Measurements from ENCODE around the gene TRABD2B. TPM values are rescaled to one million over a fixed set of nuclear protein-coding genes. Genes with fewer than 3 reads are reported as not detected.
A peak's percentile ranks its signal among the peaks of the same experiment; 100 is the strongest.

Gene TRABD2B
- total and polyA plus RNA-seq, 2 experiments from 2014 or later, result 1.00 to 2.3 TPM

DNA sequence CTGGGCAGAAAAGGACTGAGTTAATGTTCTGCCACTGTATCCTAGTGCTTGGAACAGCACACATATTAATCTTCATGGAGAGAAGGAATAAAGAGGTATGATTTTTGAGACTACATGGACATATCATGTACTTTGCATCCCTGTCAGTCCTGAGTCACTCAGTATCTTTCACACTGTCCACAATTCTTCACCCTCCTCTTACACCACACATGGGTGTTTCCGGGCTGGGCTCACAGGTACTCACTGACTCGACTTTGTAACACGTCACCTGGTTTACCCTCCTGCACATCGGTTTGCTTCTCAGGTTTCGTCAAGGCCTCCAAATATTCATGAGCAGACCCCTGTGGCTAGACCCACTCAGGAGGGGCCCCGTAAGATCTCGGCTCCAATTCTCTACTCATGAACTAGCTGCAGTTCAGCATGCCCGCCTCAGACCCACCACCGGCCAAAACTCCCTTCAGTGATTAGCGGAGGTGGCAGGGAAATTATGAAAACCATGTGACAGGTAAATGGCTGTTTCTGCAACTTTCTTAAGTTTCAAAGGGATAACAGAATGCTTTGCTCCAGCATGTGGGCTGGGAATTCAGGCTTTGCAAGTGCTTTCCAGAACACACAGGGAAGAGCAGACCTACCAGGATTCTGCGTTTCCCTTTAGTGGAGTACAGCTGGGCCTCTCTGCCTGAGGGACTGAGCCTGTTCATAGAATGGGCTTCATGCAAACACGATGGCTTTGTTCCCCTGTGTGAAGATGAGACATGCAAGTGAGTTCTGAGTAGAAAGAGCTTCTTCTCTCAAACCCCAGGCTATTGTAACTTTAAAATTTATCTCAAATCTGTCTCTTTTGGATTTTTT is 31.3 kb upstream of the TRABD2B start:
- WGBS (ENCODE audit: low lambda C conversion rate, missing lambda C conversion rate), result 72% methylated on average over 12 of the region's 12 CpGs
- no peaks in the 10 kb centered on the region for H4K20me1 ChIP-seq (ENCODE audit: insufficient read depth, poor library complexity, severe bottlenecking)
- no peak overlapping the region for H2AFZ ChIP-seq
- H3K4me2 ChIP-seq, result no peak overlapping the region
- H3K27ac ChIP-seq, result no peak overlapping the region
- H3K9me2 ChIP-seq (replicated peaks; ENCODE audit: insufficient read depth), result no peaks in the 10 kb centered on the region
- H3K79me2 ChIP-seq, result no peaks in the 10 kb centered on the region
- TF ChIP-seq, protein P1, sequence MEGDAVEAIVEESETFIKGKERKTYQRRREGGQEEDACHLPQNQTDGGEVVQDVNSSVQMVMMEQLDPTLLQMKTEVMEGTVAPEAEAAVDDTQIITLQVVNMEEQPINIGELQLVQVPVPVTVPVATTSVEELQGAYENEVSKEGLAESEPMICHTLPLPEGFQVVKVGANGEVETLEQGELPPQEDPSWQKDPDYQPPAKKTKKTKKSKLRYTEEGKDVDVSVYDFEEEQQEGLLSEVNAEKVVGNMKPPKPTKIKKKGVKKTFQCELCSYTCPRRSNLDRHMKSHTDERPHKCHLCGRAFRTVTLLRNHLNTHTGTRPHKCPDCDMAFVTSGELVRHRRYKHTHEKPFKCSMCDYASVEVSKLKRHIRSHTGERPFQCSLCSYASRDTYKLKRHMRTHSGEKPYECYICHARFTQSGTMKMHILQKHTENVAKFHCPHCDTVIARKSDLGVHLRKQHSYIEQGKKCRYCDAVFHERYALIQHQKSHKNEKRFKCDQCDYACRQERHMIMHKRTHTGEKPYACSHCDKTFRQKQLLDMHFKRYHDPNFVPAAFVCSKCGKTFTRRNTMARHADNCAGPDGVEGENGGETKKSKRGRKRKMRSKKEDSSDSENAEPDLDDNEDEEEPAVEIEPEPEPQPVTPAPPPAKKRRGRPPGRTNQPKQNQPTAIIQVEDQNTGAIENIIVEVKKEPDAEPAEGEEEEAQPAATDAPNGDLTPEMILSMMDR (IDR thresholded peaks at IDR 0.05; ENCODE audit: poor library complexity), result no peak
- TF ChIP-seq EZH2 (IDR thresholded peaks at IDR 0.05; ENCODE audit: borderline replicate concordance) (no peak), EZH2phosphoT487 (IDR thresholded peaks at IDR 0.05; ENCODE audit: low read depth, severe bottlenecking, unreplicated experiment) (no peak)
- no peaks in the 10 kb centered on the region for H3K36me3 ChIP-seq (replicated peaks; ENCODE audit: insufficient read depth, low read depth)
- H3K4me3 ChIP-seq, result no peak overlapping the region
- no peaks in the 10 kb centered on the region for H3K4me1 ChIP-seq (ENCODE audit: insufficient read depth)
- H3K9me3 ChIP-seq (ENCODE audit: low read depth), result no peaks in the 10 kb centered on the region
- H3K27me3 ChIP-seq, result no peaks in the 10 kb centered on the region
- no peak for DNase-seq (ENCODE audit: low spot score)

DNA sequence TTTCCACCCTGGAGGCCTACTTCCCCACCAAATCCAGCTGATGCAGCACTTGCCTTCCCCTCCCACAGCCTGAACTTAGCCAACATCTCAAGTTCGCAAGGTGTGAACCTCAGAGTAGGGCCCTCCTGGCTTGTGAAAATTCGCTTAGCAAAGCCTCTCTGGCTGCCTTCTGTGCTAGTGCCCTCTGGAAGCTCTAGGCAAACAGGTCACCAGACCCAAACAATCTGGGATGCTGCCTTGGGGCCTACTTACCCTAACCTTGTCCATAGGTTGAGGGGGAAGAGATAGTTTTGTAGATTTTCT is 30.3 kb upstream of the TRABD2B start:
- Histone ChIP-seq H3K4me3 (no peak overlapping the region), H3K27me3 (no peaks in the 10 kb centered on the region), H3K4me1 (ENCODE audit: insufficient read depth) (no peaks in the 10 kb centered on the region), H3K9me3 (ENCODE audit: low read depth) (no peaks in the 10 kb centered on the region), H4K20me1 (ENCODE audit: insufficient read depth, poor library complexity, severe bottlenecking) (no peaks in the 10 kb centered on the region), H3K4me2 (no peak overlapping the region), H3K79me2 (no peaks in the 10 kb centered on the region), H2AFZ (no peak overlapping the region), H3K36me3 (replicated peaks; ENCODE audit: insufficient read depth, low read depth) (no peaks in the 10 kb centered on the region), H3K27ac (no peak overlapping the region), H3K9me2 (replicated peaks; ENCODE audit: insufficient read depth) (no peaks in the 10 kb centered on the region)
- 93% methylated on average over 2 of the region's 2 CpGs for WGBS (ENCODE audit: low lambda C conversion rate, missing lambda C conversion rate)
- no peak for TF ChIP-seq EZH2 (IDR thresholded peaks at IDR 0.05; ENCODE audit: borderline replicate concordance)
- no peak for TF ChIP-seq EZH2phosphoT487 (IDR thresholded peaks at IDR 0.05; ENCODE audit: low read depth, severe bottlenecking, unreplicated experiment)
- no peak for DNase-seq (ENCODE audit: low spot score)

DNA sequence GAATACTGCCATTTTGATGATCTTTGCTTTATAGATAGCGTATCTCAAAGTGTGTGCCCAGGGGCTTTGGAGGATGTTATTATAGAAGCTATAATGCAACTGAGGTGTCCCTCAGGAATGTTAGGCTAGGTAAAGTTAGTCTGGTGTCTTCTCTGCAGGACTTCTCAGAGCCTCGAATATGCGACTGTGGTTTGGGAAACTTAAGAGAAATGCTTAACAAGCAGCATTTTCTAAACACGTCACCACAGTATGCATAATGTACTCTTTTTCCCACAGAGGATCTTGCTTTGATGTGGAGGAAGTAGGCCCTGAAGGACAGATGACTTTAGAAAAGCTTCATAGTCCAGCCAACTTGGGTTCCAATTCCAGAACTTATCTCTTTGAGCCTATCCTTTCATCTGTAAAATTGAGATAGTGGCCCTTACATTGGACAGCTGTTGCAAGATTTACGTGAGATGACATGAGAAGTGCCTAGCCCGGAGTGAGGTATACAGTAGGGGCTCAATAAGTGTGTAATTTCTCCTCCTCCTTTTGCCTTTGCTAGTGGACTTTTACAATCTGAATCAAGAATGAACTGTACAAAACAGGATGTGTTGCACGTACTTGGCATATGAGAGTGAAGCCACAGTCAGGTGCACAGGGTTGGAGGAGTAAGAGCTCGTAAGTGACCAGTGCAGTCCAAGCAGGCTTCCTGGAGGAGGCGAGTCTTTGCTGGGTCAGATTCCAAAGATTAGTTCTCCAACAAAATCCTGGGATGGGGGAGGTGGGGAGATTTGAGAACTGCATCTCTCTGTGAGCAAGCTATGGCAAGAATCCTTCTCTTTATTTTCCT is 29.7 kb upstream of the TRABD2B start:
- no peak overlapping the region for H2AFZ ChIP-seq
- no peak for DNase-seq (ENCODE audit: low spot score)
- H3K4me2 ChIP-seq, result no peak overlapping the region
- no peaks in the 10 kb centered on the region for H4K20me1 ChIP-seq (ENCODE audit: insufficient read depth, poor library complexity, severe bottlenecking)
- no peaks in the 10 kb centered on the region for H3K27me3 ChIP-seq
- 92% methylated on average over 9 of the region's 9 CpGs for WGBS (ENCODE audit: low lambda C conversion rate, missing lambda C conversion rate)
- no peaks in the 10 kb centered on the region for H3K9me3 ChIP-seq (ENCODE audit: low read depth)
- H3K36me3 ChIP-seq (replicated peaks; ENCODE audit: insufficient read depth, low read depth), result no peaks in the 10 kb centered on the region
- no peak overlapping the region for H3K4me3 ChIP-seq
- H3K79me2 ChIP-seq, result no peaks in the 10 kb centered on the region
- TF ChIP-seq EZH2phosphoT487 (IDR thresholded peaks at IDR 0.05; ENCODE audit: low read depth, severe bottlenecking, unreplicated experiment) (no peak), EZH2 (IDR thresholded peaks at IDR 0.05; ENCODE audit: borderline replicate concordance) (no peak)
- TF ChIP-seq, protein P1 (IDR thresholded peaks at IDR 0.05; ENCODE audit: poor library complexity), result no peak
- no peaks in the 10 kb centered on the region for H3K4me1 ChIP-seq (ENCODE audit: insufficient read depth)
- H3K9me2 ChIP-seq (replicated peaks; ENCODE audit: insufficient read depth), result no peaks in the 10 kb centered on the region
- peak overlapping the region; percentile 4 for H3K27ac ChIP-seq

DNA sequence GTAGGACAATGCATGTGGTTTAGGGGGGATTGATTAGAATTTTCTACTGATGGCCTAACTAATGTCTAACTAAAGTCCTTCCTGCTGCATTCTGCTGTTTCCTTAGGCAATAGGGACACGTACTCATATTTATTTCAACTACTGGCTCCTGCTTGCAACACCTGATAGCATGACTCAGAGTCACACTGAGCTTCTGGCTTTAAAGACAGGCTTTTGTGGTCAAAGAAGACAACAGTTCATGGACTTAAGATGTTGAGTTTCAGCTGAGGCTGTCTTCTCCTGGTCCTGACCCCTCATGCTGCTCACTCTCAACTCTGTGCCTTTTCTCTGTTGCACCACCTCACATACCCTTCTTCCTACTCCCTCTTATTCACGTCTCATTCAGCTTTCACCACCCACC is 29.1 kb upstream of the TRABD2B start:
- WGBS (ENCODE audit: low lambda C conversion rate, missing lambda C conversion rate), result 67% methylated on average over 2 of the region's 2 CpGs
- Histone ChIP-seq H3K4me1 (ENCODE audit: insufficient read depth) (no peaks in the 10 kb centered on the region), H3K4me3 (no peak overlapping the region), H3K9me2 (replicated peaks; ENCODE audit: insufficient read depth) (no peaks in the 10 kb centered on the region), H2AFZ (no peak overlapping the region), H3K4me2 (no peak overlapping the region), H4K20me1 (ENCODE audit: insufficient read depth, poor library complexity, severe bottlenecking) (no peaks in the 10 kb centered on the region), H3K27me3 (no peaks in the 10 kb centered on the region), H3K79me2 (no peaks in the 10 kb centered on the region), H3K36me3 (replicated peaks; ENCODE audit: insufficient read depth, low read depth) (no peaks in the 10 kb centered on the region), H3K9me3 (ENCODE audit: low read depth) (no peaks in the 10 kb centered on the region), H3K27ac (peak overlapping the region; percentile 6)
- DNase-seq (ENCODE audit: low spot score), result peak; percentile 56
- TF ChIP-seq EZH2phosphoT487 (IDR thresholded peaks at IDR 0.05; ENCODE audit: low read depth, severe bottlenecking, unreplicated experiment), result no peak
- TF ChIP-seq, protein P1 (IDR thresholded peaks at IDR 0.05; ENCODE audit: poor library complexity), result no peak
- TF ChIP-seq EZH2 (IDR thresholded peaks at IDR 0.05; ENCODE audit: borderline replicate concordance), result no peak

Measured in hepatocyte (in vitro differentiated cells).